Activated CD8-positive, alpha-beta T cell treated with anti-CD3 and anti-CD28 coated beads for 36 hours (primary cell): ENCODE results near the gene SIAH2. TPM values are rescaled to one million over a fixed set of nuclear protein-coding genes. Genes with fewer than 3 reads are reported as not detected.

Source experiments
- ATAC-seq: fragments of 200-7000 bp; cut with Tn5 transposase; one replicate; pipeline ENCODE4 v1.10.0; 2021; ENCODE audit warnings: mild to moderate bottlenecking, moderate library complexity
- CTCF ChIA-PET: fragments of 350-600 bp; sonication (Branson Sonifier 250); formaldehyde crosslinking; loops from one replicate; lab custom pipeline; 2021; ENCODE audit warnings: antibody characterized with exemption; lab: Charles Lee
- POLR2A ChIA-PET: fragments of 350-600 bp; sonication (Branson Sonifier 250); formaldehyde crosslinking; loops from one replicate; lab custom pipeline; 2021; ENCODE audit warnings: antibody characterized with exemption; lab: Charles Lee
- DNase-seq: peaks from one replicate; pipeline ENCODE4 v3.0.0-alpha.2; 2020
- H3K27ac Mint-ChIP-seq: one replicate; pipeline ENCODE4 v1.8.0; 2021; ENCODE audit warnings: mild to moderate bottlenecking, mixed read lengths
- H3K27me3 Mint-ChIP-seq: one replicate; pipeline ENCODE4 v1.8.0; 2021; ENCODE audit warnings: mixed read lengths
- H3K36me3 Mint-ChIP-seq: one replicate; pipeline ENCODE4 v1.8.0; 2021; ENCODE audit warnings: low read depth, mixed read lengths
- H3K4me1 Mint-ChIP-seq: one replicate; pipeline ENCODE4 v1.8.0; 2021; ENCODE audit warnings: low read depth, mixed read lengths
- H3K4me3 Mint-ChIP-seq: one replicate; pipeline ENCODE4 v1.8.0; 2021; ENCODE audit warnings: mild to moderate bottlenecking, moderate library complexity, mixed read lengths
- H3K9me3 Mint-ChIP-seq: one replicate; pipeline ENCODE4 v1.8.0; 2021; ENCODE audit warnings: mixed read lengths
- CTCF ChIP-seq: fragments of 200-600 bp; IDR thresholded peaks from one replicate; pipeline ENCODE4 v1.8.0; 2022; ENCODE audit warnings: antibody characterized with exemption, mild to moderate bottlenecking
- intact Hi-C: fragments of 100-400 bp; cut with micrococcal nuclease; formaldehyde crosslinking; loops from one replicate; pipeline ENCODE4 v1.10.0; 2022
- total RNA-seq, 2 experiments: library from RNA; stranded (reverse); gene quantifications; one replicate each; pipeline ENCODE4 v1.2.3, GENCODE V29; 2021

Gene SIAH2
- total RNA-seq, 2 experiments from 2014 or later, result 90.3 to 91.1 TPM

GRCh38 chr3:150751781-150752263, 11.1 kb downstream of the SIAH2 start:
- Mint-ChIP-seq H3K9me3 (no peaks in the 10 kb centered on the region), H3K27me3 (no peaks in the 10 kb centered on the region), H3K27ac (no peak overlapping the region), H3K36me3 (peaks cover 86% of the 10 kb centered on the region), H3K4me3 (no peak overlapping the region), H3K4me1 (peaks cover 84% of the 10 kb centered on the region)
- intact Hi-C loops, result no loop called here
- CTCF ChIA-PET, result no interaction called here
- no peak for TF ChIP-seq CTCF
- no peak for ATAC-seq
- POLR2A ChIA-PET, result interaction anchor here (0.7 to 2.3 kb wide), 7 partner anchors 8 to 28 kb away, joined by 3 to 9 read pairs (median 6); partner anchors contain the start of gene SIAH2
- DNase-seq, result no peak

- ChIA-PET CTCF (interaction anchor here (0.6 to 1.0 kb wide), 2 partner anchors 29 to 39 kb away, joined by 3 read pairs; no protein-coding TSS in a partner anchor), POLR2A (interaction anchor here (0.8 to 1.2 kb wide), 3 partner anchors 10 to 14 kb away, joined by 5 to 6 read pairs (median 5); partner anchors contain the start of gene SIAH2)
- H3K27me3 Mint-ChIP-seq, result no peaks in the 10 kb centered on the region
- peaks cover 88% of the 10 kb centered on the region for H3K36me3 Mint-ChIP-seq
- TF ChIP-seq CTCF, result no peak
- no peak overlapping the region for H3K4me3 Mint-ChIP-seq
- ATAC-seq (no peak), DNase-seq (no peak)
- no peaks in the 10 kb centered on the region for H3K9me3 Mint-ChIP-seq
- no peak overlapping the region for H3K27ac Mint-ChIP-seq
- H3K4me1 Mint-ChIP-seq, result peaks cover 87% of the 10 kb centered on the region
- intact Hi-C loops, result no loop called here
Observed at GRCh38 chr3:150749255-150749654, 13.7 kb downstream of the SIAH2 start.

- H3K9me3 Mint-ChIP-seq, result no peaks in the 10 kb centered on the region
- CTCF ChIA-PET, result no interaction called here
- peaks cover 88% of the 10 kb centered on the region for H3K36me3 Mint-ChIP-seq
- H3K27me3 Mint-ChIP-seq, result no peaks in the 10 kb centered on the region
- intact Hi-C loops, result no loop called here
- POLR2A ChIA-PET, result interaction anchor here (0.8 to 1.9 kb wide), 2 partner anchors 8 to 11 kb away, joined by 4 to 5 read pairs; no protein-coding TSS in a partner anchor
- no peak for TF ChIP-seq CTCF
- peaks cover 88% of the 10 kb centered on the region for H3K4me1 Mint-ChIP-seq
- peak overlapping the region; percentile 7 for H3K27ac Mint-ChIP-seq
- ATAC-seq (no peak), DNase-seq (no peak)
- H3K4me3 Mint-ChIP-seq, result no peak overlapping the region
Observed at GRCh38 chr3:150748684-150749047, 14.3 kb downstream of the SIAH2 start.

GRCh38 chr3:150747886-150748683, 14.9 kb downstream of the SIAH2 start:
- H3K4me1 Mint-ChIP-seq, result peaks cover 89% of the 10 kb centered on the region
- ChIA-PET POLR2A (interaction anchor here (0.8 to 1.9 kb wide), 3 partner anchors 9 to 17 kb away, joined by 3 to 5 read pairs (median 4); no protein-coding TSS in a partner anchor), CTCF (no interaction called here)
- peaks cover 89% of the 10 kb centered on the region for H3K36me3 Mint-ChIP-seq
- ATAC-seq (no peak), DNase-seq (no peak)
- H3K27ac Mint-ChIP-seq, result peak overlapping the region; percentile 59
- no peaks in the 10 kb centered on the region for H3K9me3 Mint-ChIP-seq
- no peak overlapping the region for H3K4me3 Mint-ChIP-seq
- intact Hi-C loops, result no loop called here
- H3K27me3 Mint-ChIP-seq, result no peaks in the 10 kb centered on the region
- TF ChIP-seq CTCF, result no peak
